Hepatocyte (in vitro differentiated cells): ENCODE measurements around the gene GRK2.

Experiments used
- CTCF ChIP-seq: fragments of 200-600 bp; sonication (generic); IDR thresholded peaks from 2 replicates; pipeline ENCODE4 v1.5.1; 2016; ENCODE audit warnings: antibody characterized with exemption, mild to moderate bottlenecking; ENCODE audit not compliant: poor library complexity
- EZH2 ChIP-seq: fragments of 200-600 bp; sonication (generic); IDR thresholded peaks from 2 replicates; pipeline ENCODE4 v1.6.1; 2016; ENCODE audit warnings: antibody characterized with exemption, mild to moderate bottlenecking, borderline replicate concordance
- EZH2phosphoT487 ChIP-seq: fragments of 200-600 bp; sonication (generic); IDR thresholded peaks from one replicate; pipeline ENCODE4 v1.6.1; 2018; ENCODE audit warnings: antibody characterized with exemption, mild to moderate bottlenecking, low read depth, moderate library complexity; ENCODE audit not compliant: unreplicated experiment, severe bottlenecking

GRCh38 chr11:67273260-67273990 lies 7.2 kb downstream of the GRK2 start:
- no peak for TF ChIP-seq CTCF
- TF ChIP-seq EZH2, result no peak
- TF ChIP-seq EZH2phosphoT487, result no peak
